GM12864 (cell line): Measurements from ENCODE around the gene PXDC1.
"Not testable (repeated sequence)": the region's sequence is repeated elsewhere in the genome, so short reads cannot be mapped to it uniquely, and the experiment has no call there.

Experiments used
- DNase-seq: peaks from one replicate; pipeline ENCODE4 v3.0.0-alpha.2; 2011; ENCODE audit warnings: low read depth
- H3K4me3 ChIP-seq: 2 replicates; pipeline ENCODE4 v1.5.1; 2011; ENCODE audit warnings: mild to moderate bottlenecking, low read depth, low read length, control low read depth
- TF ChIP-seq, protein P1 (sequence below): IDR thresholded peaks from 2 replicates; pipeline ENCODE4 v1.5.1; 2011; ENCODE audit warnings: low read depth, mild to moderate bottlenecking, moderate library complexity, low read length, control low read depth, inconsistent platforms; ENCODE audit errors: missing control alignments

Gene PXDC1

DNA sequence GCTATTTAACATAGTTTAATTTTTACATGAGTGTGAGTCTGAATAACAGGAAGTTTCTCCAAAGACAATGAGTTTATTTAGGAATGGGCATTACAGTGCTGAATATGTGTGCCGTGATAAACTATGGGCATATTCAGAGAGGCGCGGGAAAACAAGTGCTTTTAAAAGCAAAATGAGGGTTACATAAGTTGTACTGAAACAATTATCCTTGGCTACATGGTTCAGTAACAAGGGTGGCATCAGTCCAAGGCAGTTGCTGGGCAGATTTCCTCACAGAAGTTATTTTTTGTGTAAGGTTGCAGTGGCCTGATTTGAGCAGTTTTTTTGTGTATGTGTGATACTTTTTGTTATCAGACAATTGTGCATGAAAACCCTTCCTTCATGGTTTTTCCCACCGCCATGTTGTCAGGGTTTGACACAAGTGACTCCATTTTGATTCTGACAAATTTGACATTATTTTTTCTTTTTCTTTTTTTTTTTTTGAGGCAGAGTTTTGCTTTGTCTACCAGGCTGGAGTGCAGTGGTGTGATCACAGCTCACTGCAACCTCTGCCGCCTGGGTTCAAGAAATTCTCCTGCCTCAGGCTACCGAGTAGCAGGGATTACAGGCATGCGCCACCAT is 22.3 kb upstream of the PXDC1 start:
- H3K4me3 ChIP-seq = no peak overlapping the region
- TF ChIP-seq, protein P1, sequence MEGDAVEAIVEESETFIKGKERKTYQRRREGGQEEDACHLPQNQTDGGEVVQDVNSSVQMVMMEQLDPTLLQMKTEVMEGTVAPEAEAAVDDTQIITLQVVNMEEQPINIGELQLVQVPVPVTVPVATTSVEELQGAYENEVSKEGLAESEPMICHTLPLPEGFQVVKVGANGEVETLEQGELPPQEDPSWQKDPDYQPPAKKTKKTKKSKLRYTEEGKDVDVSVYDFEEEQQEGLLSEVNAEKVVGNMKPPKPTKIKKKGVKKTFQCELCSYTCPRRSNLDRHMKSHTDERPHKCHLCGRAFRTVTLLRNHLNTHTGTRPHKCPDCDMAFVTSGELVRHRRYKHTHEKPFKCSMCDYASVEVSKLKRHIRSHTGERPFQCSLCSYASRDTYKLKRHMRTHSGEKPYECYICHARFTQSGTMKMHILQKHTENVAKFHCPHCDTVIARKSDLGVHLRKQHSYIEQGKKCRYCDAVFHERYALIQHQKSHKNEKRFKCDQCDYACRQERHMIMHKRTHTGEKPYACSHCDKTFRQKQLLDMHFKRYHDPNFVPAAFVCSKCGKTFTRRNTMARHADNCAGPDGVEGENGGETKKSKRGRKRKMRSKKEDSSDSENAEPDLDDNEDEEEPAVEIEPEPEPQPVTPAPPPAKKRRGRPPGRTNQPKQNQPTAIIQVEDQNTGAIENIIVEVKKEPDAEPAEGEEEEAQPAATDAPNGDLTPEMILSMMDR = no peak
- no peak for DNase-seq

DNA sequence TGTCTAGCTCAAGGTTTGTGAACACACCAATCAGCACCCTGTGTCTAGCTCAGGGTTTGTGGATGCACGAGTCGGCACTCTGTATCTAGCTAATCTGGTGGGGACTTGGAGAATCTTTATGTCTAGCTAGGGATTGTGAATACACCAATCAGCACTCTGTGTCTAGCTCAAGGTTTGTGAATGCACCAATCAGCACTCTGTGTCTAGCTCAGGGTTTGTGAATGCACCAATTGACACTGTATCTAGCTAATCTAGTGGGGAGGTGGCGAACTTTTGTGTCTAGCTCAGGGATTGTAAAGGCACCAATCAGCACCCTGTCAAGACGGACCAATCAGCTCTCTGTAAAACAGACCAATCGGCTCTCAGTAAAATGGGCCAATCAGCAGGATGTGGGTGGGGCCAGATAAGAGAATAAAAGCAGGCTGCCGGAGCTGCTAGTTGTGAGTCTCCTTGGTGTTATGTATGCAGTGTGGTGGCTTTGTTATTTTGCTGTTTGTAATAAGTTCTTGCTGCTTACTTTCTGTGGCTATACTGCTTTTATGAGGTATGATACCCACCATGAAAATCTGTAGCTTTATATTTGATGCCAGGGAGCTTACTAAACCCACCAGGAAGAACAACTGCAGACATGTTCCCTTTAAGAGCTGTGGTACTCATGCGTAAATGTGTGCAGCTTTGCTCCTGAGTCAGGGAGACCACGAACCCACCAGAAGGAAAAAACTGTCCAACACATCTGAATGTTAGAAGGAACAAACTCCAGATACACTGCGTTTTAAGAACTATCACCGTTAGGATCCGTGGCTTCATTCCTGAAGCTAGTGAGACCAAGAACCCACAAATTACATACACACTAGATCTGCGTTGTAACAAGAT is 20.9 kb upstream of the PXDC1 start:
- not testable (repeated sequence) for DNase-seq, H3K4me3 ChIP-seq

DNA sequence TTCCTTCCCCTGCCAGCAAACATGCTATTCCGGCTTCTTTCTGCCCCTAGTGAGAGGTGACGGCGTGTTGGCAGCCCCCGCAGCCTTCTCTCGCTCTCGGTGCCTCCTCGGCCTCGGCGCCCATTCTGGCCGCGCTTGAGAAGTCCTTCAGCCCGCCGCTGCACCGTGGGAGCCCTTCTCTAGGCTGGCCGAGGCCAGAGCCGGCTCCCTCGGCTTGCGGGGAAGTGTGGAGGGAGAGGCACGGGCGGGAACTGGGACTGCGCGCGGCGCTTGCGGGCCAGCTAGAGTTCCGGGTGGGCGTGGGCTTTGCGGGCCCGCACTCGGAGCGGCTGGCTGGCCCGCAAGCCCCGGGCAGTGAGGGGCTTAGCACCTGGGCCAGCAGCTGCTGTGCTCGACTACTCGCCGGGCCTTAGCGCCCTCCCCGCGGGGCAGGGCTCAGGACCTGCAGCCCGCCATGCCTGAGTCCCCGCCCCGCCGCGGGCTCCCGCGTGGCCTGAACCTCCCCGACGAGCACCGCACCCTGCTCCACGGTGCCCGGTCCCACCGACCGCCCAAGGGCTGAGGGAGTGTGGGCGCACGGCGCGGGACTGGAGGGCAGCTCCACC is 20.0 kb upstream of the PXDC1 start:
- no peak for DNase-seq
- TF ChIP-seq, protein P1 = no peak
- H3K4me3 ChIP-seq = no peak overlapping the region

DNA sequence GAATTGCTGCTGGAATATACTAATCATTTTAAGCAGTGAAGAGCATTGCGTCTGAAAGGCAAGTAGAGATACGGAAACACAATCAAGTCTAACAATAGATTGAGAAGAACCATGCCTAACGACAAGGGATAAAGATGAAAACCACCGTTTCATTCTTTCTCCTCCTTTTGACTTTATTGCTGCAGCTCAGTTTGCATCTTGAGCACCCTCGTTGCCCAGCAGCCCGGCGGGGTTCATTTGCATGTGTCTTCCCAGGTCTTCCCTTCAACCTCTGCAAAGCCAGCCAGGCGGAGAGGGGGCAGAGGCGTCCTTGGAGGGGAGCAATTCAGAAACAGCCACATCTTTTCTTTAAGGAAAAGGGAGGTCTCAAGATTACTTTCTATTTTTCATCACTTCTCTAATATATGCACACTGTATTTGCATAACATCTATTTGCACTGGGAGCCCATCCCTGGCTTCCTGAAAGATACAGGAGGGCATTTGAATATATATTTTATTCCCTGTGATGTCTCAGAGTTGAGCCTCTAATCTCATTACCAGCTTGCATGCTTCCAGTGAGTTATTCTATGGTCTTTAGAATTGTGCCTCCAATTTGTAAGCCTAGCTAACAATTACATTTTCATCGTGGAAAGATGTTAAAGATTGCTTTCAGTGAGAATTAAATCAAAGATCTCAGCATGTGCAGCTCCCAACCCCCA is 18.7 kb upstream of the PXDC1 start:
- TF ChIP-seq, protein P1 = no peak
- no peak overlapping the region for H3K4me3 ChIP-seq
- DNase-seq = no peak

DNA sequence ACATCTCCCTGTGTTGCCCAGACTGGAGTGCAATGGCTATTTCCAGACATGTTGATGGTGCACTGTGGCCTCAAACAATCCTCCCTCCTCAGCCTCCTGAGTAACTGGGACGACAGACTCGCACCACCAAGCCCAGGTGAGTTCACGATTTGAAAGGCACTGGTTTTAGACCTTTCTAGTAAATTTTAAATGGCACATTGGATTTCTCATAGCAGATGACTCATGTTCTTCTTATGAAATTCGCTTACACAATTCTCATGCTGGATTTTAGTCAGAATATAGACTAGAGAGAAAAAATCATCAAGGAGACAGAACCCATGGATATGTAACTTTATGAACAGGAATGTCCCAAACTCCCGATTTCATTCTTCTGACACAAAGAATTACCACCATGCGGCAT is 18.1 kb upstream of the PXDC1 start:
- no peak overlapping the region for H3K4me3 ChIP-seq
- no peak for DNase-seq
- TF ChIP-seq, protein P1 = no peak

DNA sequence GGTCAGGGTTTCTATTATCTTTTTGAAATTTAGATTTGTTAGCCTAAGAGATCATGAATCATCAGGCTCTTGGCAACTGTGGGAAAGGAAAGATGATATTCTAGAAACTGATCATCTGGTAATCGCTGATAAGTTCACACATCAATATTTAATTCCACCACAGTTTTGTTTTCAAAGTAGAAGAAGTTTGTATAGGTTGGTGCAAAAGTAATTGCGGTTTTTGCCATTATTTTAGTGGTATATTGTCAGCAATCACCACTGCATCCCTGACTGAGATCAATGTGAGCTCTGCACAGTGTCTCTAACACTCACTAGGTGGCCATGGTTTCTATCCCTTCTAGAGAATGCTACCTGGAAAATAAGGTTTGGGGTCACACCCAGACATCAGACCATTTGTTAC is 17.0 kb upstream of the PXDC1 start:
- TF ChIP-seq, protein P1 = no peak
- no peak overlapping the region for H3K4me3 ChIP-seq
- no peak for DNase-seq

DNA sequence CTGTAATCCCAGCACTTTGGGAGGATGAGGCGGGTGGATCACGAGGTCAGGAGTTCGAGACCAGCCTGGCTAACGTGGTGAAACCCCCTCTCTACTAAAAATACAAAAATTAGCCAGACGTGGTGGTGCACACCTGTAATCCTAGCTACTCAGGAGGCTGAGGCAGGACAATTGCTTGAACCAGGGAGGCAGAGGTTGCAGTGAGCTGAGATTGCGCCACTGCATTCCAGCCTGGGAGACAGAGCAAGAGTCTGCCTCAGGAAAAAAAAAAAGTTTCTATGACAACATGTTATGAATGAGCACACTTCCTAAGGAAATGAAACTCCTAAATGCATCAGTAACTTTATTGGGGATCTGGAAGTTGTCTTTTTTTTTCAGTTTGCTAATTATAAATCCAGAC is 16.0 kb upstream of the PXDC1 start:
- H3K4me3 ChIP-seq, DNase-seq: not testable (repeated sequence)
